Gastrocnemius medialis (tissue), 4 donors: ENCODE results near the gene MORN1.

Source experiments
- POLR2A ChIP-seq, 2 donors: fragments of 450-650 bp; IDR thresholded peaks; one replicate each; pipeline ENCODE4 v1.6.1; 2017; ENCODE audit warnings: antibody characterized with exemption in 2 of 2, mild to moderate bottlenecking in 2 of 2, moderate library complexity in 2 of 2
- TF ChIP-seq, protein P1 (sequence below), 5 experiments: fragments of 450-650 bp in 3 of 5; fragments of 200-600 bp in 2 of 5; sonication (generic) in 2 of 5; IDR thresholded peaks in 4 of 5; conservative IDR thresholded peaks in 1 of 5; 1 replicate in 4 of 5; 2 replicates in 1 of 5; pipeline ENCODE4 v1.5.1; 2016 to 2019; ENCODE audit warnings: antibody characterized with exemption in 5 of 5, mild to moderate bottlenecking in 3 of 5, moderate library complexity in 3 of 5

DNA sequence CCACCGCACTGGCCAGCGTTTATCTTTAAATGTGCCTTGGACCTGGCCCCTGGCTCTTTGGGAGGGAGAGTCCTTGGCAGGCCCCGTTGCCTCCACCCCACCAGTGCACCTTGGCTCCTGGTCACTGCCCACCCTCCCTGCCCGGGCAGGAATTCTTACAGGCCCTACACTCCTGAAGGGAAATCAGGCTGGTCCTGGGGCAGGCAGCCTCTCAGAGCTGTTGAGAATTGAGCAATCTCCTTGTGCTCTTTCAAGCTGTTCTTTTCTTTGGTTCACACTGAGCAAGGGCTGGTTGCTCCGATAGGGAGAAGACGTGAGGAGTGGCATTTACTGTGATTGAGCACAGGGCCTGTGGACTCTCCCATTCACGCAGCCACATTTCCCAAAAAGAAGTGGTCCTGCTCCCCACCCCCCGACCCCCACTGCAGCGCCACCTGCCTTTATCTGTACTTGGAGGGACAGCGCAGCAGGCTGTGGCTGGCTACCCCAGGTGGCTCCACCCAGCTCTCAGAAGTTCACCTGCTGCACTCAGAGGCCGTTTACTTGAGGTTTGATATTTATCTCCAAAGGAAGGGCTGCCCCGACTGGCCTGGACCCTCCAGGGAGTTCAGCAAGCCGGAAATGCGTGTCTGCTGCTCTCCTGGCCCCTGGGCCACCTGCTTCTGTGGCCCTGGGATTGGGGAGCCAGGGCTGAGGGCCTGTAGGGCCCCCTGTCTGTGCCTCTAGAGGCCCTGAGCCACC lies 115.4 kb downstream of the MORN1 start:
- TF ChIP-seq, protein P1, sequence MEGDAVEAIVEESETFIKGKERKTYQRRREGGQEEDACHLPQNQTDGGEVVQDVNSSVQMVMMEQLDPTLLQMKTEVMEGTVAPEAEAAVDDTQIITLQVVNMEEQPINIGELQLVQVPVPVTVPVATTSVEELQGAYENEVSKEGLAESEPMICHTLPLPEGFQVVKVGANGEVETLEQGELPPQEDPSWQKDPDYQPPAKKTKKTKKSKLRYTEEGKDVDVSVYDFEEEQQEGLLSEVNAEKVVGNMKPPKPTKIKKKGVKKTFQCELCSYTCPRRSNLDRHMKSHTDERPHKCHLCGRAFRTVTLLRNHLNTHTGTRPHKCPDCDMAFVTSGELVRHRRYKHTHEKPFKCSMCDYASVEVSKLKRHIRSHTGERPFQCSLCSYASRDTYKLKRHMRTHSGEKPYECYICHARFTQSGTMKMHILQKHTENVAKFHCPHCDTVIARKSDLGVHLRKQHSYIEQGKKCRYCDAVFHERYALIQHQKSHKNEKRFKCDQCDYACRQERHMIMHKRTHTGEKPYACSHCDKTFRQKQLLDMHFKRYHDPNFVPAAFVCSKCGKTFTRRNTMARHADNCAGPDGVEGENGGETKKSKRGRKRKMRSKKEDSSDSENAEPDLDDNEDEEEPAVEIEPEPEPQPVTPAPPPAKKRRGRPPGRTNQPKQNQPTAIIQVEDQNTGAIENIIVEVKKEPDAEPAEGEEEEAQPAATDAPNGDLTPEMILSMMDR (IDR thresholded peaks at IDR 0.05 in 4 of 5, conservative IDR thresholded peaks at IDR 0.05 in 1 of 5), result no peak
- TF ChIP-seq POLR2A (IDR thresholded peaks at IDR 0.05), result no peak
